NK-92 (cell line): ENCODE measurements around the gene CALN1.

Source experiments
- DNase-seq: peaks from one replicate; lab custom pipeline; 2025; ENCODE audit not compliant: unreplicated experiment; lab: John Stamatoyannopoulos, UW

The CALN1 gene

DNA sequence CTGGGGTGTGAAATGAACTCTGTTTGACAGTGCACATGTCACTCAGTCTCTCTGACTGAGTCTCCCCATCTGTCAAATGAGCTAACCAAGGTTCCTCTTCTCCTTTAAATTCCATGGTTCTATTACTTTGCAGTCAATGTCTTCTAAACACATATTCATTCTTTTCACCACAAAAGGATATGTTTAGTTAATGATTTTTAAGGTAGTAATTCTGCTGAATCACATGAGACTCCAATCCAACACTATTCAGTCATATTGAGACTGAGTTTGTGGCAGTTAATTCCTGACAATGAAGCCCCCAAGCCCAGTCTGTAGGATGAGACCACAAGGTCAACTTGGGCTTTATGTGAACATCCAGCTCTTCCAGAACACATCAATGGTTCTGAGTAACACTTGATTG lies 85.3 kb downstream of the CALN1 start:
- DNase-seq = no peak

DNA sequence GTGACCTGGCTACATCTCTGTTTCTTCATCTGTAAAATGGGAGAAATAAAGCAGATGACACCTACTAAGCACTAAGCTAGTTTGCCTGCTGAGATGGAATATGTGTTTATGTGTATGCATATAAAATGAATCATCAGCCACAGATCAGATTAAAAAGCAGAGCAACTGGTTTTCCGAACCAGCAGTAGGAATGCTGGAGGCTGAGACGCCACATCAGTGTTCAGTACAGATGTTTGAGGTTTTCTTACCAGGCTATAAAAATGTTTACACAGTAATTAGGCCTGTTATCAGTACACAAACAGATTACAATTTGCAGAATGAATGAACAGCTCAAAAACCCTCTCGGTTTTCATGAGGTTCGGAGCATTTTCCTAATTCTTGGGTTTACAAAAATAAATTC lies 85.8 kb downstream of the CALN1 start:
- no peak for DNase-seq

DNA sequence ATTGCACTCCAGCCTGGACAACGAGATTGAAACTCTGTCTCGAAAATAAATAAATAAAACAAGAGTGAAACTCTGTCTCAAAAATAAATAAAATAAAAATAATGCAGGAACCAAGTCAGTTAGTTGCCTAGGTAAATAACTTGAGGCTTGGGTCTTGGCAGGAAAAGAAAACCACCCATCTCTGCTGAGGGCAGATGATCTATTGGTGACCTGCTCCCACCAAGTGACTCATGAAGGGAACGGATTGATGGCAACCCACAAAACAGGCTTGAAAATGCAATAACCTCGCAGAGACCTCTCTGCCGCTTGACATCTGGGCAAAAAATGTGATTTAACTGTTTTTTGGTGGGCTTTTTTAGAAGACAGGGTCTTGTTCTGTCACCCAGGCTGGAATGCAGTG lies 86.6 kb downstream of the CALN1 start:
- DNase-seq = no peak

DNA sequence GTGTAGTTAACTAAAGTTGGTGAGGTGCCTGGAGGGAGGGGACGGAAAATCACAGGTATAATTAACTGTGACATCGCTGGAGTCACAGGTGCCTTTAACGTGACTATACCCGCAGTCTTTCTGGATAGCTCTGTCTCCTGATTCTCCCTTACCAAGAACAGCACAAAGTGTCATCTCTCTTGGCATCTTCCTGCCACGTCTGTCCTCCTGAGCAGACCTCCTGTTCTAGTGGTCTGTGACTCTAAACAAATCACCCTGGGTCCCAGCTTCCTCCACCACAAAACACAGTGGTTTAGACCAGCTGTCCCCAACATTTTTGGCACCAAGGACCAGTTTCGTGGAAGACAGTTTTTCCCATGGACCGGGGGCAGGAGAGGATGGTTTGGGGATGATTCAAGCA lies 90.5 kb downstream of the CALN1 start:
- DNase-seq = no peak

DNA sequence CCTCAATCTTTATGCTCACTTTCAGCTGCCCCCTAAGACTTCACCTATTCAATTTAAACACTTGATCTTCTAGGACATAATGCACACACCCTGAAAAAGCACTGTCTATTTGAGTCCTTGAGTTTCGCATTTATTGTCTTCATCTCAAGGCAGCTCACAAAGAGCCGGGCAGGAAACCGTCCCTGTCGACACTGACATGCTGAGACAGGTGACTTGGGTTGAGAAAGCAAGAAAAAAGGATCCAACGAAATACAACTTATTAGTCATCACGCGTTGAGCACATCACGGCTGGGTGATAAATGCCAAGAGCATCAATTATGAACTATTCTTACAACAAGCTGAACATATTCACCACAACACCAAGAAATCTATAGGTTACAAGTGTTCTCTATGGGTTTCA lies 91.1 kb downstream of the CALN1 start:
- no peak for DNase-seq

DNA sequence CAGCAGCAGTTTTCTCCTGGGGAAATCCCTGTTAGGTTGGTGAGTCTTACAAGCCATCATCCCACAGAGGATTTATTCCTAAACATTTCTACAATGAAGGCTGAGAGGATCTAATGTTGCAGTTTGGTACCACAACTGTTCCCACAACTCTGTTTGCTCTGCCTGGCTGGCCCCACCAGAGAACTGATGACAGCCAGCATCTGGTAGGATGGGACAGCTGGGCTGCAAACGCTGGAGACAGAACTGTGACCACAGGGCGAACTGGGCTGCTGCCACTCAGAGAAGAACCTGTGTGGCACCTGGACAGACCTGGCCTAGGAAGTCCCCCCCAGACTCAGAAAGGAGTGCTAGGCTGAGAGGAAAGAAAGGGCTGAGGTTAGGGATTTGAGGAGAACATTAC lies 94.8 kb downstream of the CALN1 start:
- no peak for DNase-seq

DNA sequence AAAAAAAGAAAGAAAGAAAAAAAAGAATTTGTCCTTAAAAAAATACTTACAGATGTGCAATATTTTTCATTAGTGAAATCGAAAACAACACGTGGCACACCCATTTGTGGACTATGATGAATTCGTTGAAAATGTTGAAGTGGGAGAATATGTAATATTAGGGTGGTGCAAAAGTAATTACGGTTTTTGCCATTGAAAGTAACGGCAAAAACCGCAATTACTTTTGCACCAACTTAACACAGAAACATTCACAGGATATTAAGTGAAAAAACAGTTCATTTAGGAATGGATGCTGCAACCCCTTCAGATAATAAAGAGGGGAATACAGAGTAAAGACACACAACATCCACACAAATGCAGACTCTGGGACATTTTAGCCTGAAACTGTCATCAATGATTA lies 96.0 kb downstream of the CALN1 start:
- no peak for DNase-seq

DNA sequence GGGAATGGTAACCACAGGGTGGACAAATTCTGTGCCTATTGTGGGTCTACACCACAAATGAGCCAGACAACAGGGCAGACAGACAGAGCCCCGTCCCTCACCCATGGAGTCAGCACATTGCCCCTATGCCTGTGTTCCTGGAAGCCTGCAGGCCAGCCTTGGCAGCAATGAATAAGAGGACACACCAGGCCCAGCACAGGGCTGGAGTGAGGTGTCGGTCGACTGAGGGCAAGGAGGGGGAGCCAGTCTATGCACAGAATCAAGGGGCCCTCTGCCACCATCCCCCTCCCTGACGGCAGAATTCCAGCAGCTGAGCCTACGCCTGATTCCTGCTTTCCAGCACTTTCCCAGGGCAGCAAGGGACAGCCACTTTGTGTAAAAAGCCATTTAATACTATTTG lies 98.2 kb downstream of the CALN1 start:
- DNase-seq = no peak

DNA sequence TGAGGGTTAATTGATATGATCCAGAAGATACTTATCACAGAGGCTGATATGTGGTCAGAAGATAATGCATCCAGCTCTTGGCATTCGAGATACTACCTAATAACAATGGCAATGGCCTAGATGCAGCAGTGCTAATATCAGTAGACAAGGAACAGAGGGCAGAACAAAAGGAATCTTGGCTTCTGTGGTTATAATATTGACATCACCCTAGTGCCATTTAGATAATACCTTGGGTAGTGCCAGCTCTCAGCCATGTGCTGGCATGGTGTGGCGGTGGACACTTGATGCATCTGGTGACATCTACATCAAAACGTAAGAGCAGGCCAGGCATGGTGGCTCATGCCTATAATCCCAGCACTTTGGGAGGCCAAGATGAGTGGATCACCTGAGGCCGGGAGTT lies 101.8 kb downstream of the CALN1 start:
- DNase-seq = no peak

DNA sequence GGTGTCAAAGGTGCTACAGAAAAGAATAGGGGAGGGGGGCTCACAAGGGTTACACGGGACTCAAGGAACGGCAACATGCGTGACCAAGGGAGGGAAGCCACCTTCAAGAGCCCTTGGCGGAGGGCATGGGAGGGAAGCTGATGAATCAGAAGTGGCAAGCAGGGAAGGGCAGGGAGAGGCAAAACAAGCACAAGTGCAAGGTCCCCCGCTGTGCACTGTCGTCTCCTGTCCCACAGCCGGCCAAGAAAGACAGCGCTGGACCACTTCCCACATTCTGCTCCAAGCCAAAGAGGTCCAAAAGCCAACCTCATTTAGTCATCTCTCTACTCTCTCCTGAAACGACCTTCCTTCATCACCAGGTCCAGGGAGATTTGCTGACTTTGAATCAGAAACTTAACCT lies 102.7 kb downstream of the CALN1 start:
- DNase-seq = no peak

DNA sequence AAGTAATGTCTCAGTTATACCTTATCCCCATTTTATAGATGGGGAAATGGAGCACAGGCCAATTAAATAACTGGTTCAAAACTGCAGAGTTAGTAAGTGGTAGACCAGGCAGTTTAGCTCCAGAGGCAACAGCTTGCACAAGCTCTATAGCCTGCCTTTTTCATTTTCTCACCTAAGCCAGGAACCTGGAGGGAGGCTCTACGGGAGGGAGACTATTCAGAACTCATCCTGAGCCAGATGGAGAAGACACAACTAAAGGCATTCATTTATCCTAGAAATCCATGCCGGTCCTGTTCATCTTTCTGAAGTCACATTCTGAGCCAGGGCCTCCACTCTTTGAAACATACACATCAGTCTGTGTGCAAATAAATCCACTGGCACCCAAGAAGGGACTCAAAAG lies 103.2 kb downstream of the CALN1 start:
- DNase-seq = no peak

DNA sequence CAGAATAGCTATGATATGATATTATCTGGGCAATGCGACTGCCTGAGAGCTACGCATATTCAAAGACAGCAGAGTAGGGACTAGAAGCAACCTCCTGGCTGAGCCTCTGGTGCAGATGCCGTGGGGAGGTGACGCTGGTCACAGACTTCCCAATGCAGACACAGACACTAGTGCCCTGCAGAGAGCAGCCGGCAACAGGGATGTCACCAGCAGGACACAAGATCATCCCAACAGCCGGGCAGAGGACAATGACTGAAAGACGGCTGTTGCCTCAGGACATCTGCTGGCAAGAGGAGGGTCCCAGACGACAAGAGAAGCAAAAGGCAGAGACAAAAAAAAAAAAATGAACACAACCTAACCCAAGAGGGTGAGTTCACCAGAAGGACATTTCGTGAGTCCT lies 104.6 kb downstream of the CALN1 start:
- no peak for DNase-seq

DNA sequence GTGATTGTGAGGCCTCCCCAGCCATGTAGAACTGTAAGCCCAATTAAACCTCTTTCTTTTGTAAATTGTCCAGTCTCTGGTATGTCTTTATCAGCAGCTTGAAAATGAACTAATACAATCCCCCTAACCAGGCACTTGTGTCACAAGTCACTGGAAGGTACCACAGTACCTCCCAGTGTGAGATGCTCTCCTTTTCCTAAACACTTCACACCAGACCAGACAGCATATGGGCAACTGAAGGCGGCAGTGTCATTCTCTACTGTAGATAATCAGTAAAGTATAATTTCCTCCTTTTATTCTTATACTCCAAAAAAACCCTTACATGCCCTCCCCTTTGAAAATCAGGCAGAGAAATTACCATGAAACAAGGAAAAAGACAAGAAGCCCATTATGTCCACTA lies 113.2 kb downstream of the CALN1 start:
- DNase-seq = no peak

DNA sequence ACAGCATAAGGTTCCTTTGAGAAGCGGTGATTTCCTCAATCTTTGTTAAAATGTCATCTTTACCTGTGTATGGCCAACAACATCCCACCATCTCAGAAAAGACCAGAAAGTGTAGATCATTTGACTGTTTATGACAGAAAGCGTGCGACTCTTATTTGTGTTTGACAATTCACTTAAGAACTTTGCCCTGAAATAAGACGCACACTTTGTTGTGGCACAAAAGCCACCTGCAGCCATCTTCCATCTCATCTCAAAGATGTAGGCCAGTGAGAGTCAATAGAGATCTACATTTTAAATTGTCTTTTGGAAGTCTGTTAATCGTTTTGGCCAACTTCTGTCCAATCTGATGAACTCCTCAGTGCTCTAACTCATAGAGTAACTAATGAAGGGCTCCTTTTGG lies 114.0 kb downstream of the CALN1 start:
- no peak for DNase-seq

DNA sequence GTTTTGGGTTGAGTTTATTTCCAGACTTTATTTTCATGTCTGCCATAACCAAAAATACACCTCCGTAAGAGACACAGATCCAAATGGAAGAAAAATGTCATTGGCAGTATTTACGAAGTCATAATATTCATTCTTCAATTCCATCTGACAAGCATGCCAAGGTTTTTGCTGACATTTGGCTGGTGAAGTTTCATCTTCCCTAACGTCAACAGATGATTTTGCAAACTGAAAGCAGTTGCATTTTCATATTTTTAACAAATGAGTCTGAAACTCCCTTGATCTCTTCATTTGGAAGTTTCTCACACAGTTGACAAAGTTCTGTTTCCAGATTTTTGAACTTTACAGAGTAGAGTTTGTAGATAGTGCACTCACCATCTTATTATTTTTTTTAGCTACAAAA lies 114.5 kb downstream of the CALN1 start:
- no peak for DNase-seq

DNA sequence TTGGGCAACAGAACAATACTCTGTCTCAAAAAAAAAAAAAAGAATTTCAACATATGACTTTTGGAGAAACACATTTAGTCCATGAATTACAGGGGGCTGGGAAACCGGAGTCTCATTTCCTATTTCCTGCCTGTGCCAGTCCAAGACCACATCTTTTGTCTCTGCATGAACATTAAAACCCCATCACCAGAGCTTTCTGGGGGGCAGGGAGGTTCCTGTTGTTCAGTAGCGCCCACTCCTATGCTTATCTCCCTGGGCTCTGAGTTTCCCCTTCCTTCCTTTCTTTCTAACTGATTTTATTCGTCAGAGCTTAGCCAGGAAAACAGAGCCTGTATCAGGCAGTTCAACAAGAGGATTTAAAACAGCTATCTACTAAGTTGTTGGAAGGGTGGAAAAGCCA lies 119.3 kb downstream of the CALN1 start:
- DNase-seq = no peak

DNA sequence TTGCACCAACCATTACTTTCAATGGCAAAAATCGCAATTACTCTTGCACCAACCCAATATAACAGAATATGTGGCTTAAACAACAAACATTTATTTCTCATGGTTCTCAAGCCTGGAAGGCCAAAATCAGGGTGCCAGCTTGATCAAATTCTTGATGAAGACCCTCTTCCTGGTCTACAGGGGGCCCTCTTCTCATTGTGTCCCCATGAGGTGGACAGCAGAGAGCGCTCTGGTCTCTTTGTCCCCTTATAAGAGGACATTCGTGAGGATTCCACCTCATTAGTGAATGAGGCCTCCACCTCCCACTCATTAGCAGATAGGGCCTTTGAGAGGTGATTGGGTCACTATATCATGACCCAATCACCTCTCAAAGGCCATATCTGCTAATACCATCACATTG lies 120.0 kb downstream of the CALN1 start:
- no peak for DNase-seq

DNA sequence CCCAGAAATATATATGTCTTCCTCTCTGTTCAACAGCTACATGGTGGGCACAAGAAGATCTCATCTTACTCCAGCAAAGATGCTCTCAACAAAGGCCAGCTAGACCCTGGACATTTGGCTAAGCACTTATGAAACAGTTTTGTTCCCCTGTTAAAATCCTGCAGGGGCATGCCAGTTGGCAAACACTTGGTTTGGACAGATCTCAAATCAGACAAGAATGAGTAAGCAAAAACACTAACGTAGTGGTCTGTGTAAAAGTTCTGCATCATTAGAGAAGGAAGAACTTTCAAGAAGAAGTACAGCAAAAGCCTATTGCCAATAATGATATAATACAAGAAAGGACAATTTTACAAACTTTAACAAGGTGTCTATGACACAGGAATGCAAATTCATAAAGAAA lies 125.6 kb downstream of the CALN1 start:
- no peak for DNase-seq

DNA sequence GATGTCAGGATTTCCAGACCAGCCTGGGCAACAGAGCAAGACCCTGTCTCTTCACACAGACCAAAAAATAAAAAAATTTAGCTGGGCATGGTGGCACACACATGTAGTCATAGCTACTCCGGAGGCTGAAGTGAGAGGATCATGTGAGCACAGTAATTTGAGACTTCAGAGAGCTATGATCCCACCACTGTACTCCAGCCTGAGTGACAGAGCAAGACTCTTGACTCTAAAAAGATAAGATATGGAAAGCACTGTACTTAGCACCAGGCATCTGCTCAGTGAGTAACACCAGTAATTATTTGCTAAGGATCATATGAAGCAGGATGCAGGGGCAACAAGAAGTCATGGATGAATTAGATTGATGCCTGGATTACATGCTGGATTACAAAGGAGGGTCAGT lies 128.8 kb downstream of the CALN1 start:
- no peak for DNase-seq

DNA sequence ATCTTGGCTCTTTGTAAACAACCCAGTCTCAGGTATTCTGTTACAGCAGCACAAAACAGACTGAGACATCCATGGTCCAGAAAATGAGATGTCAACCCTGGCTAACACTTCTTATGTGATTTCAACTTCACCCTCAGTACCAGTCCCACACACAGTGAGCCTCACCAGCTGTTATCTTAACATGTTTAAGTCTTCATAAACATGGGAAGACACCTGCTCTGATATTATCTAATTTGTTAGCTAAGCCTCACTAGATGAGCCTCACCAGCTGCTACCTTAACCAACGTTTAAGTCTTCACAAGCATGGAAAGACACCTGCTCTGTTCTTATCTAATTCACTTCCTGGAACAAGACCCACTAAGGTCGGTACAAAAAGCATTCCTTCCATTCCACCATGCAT lies 130.8 kb downstream of the CALN1 start:
- DNase-seq = no peak

DNA sequence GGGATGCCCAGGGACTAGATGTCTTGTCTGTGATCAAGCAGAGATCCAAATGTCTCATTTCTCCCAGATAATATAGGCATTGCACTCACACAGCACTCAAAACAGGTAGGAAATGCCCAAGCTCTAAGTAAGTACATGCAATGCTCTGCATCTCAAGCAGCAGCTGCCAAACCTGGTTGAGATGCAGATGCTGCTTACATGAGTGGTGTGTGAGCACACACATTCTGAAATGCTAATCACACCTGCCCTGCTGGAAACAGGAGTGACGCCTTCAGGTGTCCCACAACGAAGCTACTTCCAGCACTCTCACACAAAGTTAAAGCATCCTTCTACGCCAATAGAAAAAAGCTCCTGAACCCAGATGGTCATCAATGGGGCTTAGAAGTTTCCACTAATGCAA lies 132.9 kb downstream of the CALN1 start:
- no peak for DNase-seq

DNA sequence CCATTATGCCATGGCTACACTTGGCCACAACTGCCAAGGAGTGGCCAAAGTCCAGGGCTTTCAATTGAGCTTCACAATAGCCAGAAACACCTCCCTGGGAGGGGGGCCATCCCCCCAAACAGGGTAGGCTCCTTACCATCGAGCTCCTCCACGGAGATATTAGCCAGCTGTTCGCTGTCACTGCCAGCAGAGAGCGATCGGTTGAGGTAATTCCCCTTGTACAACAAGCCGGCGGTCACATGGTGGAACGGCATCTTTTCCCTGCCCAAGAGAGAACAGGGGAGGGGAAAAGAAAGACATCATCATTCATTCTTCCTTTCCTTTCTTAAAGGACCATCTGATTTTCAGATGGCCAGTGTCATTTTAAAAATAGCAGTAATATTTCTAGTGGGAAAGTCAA lies 133.6 kb downstream of the CALN1 start:
- DNase-seq = no peak

DNA sequence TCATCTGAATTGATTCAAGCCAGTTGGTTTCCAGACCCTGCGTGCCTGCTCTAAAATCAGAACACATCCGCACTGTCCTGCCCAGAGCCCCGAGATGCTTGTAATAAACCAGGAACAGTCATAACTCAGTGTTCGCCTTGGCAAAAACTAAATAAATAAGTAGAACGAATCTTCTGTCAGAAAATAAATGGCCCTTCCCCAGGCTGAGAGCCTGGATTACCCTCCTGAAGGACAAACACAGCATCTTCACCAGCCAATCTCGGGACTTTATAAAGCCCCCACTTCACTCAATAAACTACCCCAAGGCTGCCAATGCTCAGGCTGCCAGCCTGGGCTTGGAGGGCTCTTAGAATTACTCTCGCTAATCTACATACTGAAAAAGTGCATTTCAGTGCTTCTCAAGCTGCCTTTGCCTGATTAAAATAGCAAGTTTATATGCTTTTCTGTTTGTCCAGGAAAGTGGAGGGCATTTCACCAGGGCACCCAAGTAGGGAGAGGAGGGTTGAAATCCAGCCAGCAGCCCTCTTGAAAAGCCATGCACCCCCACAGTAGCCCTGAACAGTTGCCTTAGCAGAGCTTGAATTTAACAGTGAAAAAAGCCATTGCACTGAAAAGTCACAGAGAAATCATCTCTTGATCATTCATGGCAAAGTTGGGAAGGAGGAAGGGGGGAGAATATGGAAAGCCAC lies 136.6 kb downstream of the CALN1 start:
- no peak for DNase-seq

DNA sequence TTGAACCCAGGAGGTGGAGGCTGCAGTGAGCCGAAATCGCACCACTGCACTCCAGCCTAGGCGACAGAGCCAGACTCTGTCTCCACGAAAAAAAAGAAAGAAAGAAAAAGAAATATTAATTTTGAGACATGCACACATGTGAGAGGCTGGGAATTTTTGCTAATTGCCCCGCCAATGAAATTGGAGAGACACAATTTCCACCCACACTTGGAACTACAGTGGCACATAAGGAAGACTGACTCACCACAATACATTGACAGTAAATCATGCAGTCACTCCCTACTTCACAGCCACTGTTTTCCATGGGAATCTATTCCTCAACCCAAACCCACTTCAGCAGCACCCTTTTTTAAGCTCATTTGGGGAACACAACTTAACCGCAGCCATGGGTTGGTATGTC lies 139.7 kb downstream of the CALN1 start:
- DNase-seq = no peak
